Hematopoietic multipotent progenitor cell treated with erythropoietin and hydrocortisone succinate and interleukin-3 and kit ligand, for 6 days (in vitro differentiated cells): Measurements from ENCODE around the gene ARHGAP24.

Source experiments
- DNase-seq: peaks from one replicate; pipeline ENCODE4 v3.0.0-alpha.2; 2015

The ARHGAP24 gene

DNA sequence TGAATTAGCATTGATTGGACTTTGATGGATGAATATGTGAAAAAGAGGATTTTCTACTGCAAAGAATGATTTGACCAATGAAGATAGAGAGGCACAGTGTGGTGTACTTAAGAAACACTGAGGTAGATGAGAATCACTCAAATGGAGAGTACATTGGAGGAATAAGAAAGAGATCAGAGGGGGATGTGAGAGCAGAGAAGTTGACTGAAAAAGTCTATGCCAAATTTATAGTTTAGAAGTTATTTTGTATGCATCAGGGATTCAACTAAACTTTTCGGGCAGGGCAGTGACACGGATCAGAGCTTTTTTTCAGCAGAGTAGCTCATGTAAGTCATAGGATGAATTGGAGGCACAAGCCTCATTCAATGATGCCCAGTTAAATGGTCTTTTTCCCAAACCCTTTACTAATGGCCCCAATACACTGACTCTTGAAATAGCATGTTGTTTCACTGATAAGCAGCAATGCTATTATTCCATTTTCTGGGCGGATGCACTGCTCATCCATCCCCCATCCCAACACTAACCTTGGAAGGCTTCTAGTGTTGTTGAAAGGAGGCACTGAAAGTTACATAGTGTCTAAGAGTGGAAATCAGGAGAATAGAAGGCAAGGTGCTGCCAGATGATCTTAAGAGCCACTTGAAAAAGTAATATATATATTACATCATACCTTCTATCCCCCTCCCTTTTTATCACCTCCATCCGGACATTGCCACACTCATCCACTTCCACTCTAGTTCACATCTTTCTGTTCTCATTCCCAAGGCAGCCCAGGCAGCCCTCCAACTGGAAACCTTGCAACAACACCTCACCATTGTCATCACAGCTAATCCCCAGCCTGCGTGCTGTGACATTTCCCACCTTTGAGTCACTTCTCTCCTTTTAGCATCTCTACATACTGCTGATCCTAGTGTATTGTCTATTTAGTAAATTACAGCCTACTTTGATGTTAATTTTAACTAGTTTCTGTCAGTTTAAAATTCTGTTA lies 46.1 kb downstream of the ARHGAP24 start:
- DNase-seq: no peak

DNA sequence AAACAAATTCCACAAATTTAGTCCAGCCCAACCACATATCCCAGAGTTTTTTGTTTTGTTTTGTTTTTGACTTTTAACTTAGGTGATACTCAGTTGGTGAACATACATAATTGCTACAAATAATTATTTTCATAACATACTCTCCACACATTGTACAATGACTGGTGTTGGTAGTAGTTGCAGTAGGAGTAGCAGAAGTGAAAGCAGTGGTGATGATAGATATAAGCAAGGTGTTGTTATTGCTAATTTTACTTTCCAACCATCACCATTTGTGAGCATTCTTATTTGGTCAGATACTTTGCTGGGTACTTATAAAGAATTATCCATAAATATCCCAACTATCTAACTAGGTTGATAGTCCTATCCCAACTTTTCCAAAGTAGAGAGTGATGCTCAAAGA lies 47.3 kb downstream of the ARHGAP24 start:
- no peak for DNase-seq

DNA sequence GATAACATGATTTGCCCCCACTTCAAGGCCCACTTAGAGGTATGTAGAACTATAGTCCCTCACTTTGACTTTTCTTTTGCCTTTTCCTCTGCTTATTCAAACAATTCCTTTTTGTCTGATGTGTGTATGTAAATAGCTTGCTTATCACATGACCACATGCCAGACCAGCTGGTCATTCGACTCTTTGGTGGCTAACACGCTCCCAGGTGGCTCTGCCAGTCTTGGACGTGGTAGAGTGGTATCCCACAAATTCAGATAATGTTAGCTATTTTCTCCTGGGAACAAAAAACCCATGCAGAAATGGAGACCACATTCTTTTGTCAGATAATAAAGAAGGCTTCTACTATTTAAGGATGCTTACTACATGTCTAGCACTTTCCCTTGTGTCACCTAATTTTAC lies 47.9 kb downstream of the ARHGAP24 start:
- no peak for DNase-seq

DNA sequence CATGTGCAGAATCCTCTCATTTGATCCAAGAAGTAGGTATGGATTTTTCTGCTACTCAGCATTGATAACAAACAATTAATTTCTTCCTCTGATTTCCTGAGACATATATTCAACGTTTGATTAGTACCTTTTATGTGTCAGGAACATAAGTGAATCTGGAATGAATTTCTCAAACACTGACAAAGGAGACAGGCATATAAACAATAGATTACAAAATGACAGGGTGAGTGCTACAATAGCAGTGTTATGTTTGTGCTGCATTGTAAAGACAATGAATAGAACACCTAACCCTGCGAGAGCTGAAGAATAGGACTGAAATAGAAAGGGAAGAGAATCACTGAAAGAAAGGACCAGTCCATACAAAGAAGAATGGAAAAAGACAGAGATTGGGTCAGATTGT lies 52.9 kb downstream of the ARHGAP24 start:
- DNase-seq: no peak

DNA sequence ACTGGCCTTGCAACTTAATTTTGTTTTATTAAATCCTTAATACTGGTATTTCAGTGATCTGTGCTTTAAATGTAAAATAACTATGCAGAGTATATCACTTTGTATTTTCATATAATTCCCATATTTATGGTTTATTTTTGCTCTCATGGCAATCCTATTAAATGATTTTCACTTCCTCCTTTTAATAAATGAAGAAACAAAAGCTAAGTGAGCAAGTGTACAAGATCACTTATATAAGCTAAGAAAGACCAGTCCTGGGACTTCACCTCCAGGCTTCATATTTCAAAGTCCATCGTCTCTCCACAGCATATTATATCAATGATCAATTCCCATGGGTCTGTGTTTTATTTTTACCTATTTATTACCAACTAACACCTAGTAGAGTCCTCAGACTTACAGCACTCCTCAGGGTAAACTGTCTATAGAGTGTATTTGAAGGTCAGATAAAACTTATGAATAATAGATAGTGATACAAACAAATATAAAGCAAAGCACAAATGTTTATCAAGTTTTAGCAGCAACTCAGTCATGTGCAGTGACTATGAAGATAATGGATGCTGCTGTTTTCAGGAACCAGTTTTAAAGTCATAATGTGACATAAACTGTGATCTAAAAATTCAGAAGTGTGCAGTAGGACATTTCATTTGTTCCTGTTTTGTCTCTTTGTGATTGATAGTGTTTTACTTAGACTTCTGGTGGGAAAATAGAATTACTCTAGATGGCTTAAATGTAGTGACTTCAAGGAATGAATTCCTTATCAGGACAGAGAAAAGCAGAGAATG lies 56.8 kb downstream of the ARHGAP24 start:
- no peak for DNase-seq

DNA sequence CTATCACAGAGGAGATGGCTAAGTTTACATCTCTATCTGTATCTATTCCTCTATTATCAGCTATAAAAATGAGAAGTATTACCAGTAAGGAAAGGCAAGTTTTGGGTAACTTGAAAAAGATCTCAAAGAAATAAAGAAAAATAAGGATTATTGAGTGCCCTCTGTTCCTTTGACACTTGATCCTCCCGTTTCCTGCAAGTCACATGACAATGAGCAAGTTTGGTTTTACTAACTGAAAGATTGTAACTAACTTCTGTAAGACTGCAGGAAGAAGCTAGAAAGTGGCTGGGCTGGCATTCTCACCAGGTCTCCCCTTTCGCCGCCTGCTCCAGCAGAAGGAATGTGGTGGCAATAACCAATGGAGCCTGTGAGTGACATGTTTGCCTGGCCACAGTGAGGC lies 59.2 kb downstream of the ARHGAP24 start:
- DNase-seq: no peak

DNA sequence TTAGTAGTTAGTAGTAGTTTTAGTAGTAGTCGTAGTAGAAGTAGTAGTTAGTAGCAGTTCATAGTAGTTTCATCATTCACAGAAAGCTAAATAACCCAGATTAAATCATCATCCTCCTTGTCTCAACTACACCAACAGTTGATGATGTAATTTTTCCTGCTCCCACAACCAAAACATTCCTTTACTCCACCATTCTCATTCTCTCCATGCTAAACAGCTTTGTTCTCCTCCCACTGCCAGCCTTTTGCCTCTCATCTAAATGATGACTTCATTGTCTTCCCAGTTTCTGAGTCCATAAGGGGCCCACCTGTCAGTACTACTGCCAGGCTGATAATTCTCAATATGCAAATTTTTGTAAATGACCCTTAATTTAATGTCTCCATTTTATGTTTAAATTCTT lies 68.9 kb downstream of the ARHGAP24 start:
- no peak for DNase-seq

DNA sequence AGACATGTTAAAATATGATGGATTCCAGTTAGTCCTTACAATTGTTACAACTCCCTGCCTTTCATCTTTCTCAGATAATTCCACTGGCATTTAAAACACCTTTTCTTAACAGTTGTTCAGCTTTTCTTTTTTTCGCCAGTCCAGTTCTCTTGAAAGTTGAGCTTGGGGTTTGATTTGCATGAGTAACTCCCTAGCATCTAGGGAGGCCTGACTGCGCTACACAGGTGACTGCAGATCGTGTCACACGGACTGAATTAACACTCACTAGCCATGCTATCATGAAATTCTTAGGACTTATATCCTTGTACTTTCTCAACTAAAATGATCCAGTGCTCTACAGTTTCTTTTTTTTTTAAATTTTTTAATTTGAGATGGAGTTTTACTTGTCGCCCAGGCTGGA lies 69.8 kb downstream of the ARHGAP24 start:
- no peak for DNase-seq

DNA sequence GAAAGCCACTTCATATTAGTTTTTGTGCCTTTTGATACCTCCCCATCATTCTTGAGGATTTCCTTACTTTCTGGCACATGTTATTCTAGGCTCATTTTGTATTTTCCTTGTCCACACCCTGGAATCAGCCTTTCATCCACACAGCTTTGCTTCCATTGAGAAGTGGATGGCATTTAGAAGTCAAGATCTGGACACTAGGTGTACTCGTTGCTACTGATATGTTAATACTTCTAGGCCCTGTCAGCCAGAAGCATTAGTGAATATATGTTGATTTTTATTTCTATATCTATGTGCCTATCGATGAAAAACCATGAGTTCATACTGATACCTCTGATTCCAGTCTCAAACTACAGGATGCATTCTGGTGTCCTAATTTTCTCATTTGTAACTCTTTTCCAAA lies 73.2 kb downstream of the ARHGAP24 start:
- DNase-seq: no peak

DNA sequence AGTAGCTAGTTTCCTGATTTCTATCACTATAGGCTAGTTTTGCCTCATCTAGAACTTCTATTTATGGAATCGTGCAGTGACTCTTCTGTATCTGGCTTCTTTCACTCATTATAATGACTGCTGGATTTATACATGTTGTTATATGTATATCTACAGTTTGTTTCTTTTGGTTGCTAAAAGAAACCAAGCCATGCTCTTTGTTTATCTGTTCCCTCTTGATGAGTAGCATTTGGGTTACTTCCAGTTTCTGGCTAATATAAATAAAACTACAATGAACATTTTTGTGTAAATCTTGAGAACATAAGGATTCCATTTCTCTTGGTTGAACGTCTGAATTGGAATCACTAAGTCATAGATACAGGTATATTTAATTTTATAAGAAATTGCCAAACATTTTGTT lies 73.9 kb downstream of the ARHGAP24 start:
- no peak for DNase-seq

DNA sequence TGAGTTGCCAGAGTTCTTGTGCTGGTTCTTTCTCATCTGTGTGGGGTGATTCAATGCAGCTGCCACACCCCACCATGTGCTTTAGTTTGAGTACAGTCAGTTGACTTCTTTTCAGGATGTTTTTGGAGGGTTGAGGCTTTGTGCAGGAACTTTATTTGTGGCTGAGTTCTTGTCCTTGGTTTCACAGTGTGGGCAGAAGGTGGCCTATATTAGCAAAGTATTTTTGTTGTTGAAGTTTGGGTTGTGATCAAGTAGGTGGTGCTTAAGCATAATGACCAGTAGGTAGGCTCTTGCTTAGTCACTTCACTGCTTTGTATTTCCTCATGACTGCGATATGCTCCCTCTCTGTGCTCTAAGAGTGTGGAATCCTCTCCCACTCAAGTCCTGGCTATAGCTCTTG lies 80.3 kb downstream of the ARHGAP24 start:
- no peak for DNase-seq

DNA sequence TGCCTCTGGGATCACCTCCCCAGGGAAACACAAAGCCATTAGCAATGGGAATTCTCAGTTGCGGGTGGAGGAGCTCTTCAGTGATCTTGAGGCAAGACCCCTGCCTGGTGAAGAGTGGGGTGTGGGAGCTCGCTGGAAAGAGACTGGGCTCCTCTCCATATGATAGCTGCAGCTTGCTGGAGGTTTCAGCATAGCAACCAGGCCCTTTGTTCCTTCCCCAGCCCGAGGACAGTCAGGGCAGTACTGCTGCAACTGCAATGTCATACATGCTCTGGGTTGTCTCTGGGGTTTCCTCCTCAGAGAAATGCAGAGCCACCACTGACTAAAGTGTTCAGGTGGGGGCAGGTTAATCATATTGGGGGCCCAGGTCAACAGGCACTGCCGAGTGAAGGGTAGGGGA lies 81.3 kb downstream of the ARHGAP24 start:
- no peak for DNase-seq

DNA sequence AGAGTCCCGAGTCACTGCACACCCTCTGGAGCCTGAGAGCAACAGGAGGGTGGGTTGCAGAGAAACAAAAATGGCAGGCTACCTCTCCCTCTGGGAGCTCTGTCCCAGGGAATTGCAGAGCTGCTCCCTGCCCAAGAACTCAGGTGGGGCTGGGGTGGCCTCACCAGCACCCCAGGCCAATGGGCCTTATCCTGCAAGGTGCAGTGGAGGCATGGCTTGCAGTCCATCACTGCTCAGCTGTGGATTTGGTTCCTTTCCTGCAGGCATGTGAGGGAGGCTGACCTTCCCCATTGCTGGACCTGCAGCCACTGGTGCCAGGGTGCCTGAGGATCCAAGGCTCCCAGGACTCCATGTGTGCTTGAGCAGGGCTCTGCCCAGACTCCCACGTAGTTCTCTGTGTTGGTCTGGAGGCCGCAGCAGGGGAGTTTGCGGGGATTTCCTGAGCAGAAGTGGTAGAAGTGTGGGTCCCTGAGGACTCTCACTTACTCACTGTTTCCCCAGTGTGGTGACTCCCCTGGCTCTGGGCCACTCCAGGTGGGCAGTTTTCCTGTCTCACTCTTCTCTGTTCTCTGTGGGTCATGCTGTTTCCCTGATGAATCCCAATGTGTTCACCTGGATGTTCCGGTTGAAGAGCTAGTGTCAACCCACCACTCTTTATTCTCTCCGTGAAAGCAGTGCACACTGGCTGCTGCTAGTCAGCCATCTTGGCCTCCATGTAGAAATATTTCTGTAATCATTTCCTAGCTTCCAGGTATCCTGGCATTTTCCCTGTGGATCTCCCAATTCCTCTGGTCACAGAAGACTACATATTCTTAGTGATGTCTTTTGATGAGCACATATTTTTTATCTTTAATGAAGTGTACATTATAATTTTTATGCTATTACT lies 82.3 kb downstream of the ARHGAP24 start:
- no peak for DNase-seq

DNA sequence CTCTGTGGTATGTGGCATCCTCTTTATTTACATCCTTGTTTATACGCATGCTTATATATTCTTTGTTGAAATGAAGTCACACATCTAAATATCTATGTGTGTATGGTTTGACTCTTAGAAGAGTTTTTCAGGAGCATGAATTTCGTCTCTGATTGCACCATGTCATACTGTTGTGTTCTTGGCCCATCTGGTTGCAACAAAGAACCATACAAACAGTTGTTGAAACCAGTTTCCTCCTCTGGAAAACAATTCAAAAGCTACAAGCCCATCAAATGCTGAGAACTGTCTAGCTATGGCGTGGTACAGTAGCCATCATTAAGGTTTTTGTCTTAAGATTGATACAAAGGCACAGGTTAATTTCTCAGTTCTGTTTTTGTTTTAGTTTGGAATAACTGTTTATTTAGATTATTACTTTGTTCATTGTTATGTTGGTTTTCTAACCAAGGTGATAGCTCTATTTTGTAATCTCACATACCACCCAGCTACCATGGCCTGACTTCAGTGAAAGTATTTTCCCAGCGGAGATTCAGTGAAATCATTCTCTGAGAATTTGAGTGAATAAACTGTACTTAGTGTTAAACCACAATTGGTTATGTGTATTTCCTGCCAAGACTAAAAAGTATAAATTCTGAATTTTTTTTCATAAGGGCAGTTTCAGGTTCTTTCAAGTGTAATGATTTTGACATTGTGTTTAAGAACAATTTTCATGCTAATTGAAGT lies 91.0 kb downstream of the ARHGAP24 start:
- no peak for DNase-seq

DNA sequence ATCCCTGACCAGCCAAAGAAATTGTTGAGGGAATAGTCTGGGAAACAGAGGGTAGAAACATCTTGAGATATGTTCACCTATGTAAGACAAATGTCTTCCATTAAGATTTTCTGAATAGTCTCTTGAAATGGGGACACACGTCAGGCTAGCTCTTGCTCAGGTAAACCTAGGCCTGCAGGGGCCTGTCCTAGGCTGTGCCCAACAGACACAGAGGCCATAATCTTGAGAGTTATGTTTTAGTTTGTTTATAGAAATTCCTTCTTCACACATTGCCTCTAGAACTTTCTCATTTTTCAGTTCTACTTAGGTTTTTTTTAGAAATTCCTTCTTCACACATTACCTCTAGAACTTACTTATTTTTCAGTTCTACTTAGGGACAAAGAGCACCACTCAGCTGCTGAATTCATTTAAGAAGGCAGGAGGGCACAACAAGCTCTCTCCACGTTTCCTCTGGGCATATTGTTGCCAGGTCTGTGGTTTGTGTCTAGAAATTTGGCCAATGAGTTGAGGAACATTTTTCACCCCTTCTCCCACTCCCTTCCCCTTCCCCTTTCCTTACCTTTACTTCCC lies 94.9 kb downstream of the ARHGAP24 start:
- no peak for DNase-seq

DNA sequence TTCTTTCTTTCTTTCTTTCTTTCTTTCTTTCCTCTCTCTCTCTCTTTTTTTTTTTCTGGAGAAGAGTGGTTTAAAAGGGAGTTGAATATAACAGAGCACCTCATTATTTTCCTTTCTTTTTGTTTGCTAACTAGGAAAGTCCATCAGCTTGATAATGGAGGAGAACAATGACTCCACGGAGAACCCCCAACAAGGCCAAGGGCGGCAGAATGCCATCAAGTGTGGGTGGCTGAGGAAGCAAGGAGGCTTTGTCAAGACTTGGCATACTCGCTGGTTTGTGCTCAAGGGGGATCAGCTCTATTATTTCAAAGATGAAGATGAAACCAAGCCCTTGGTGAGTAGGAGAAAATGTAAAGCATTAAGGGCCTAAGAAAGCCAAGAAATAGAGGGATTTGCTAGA lies 95.4 kb downstream of the ARHGAP24 start:
- DNase-seq: no peak

DNA sequence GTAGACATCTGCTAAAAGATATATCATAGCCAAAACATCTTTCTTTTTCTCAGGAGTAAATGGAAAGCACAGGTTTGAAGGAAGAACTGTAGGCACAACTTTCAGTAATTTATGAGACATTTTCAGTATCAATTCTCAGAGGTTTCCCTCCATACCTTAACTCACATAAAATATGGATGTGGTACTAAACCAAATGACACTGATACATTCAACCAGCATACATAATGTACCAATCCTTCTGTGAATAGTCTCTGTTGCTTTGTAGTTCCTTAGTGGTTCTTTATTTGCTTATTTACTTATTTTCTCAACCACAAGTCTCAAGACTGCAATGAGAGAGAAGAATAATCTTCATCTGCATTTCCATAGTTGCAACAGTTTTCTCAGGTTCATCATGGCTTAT lies 96.1 kb downstream of the ARHGAP24 start:
- DNase-seq: no peak

DNA sequence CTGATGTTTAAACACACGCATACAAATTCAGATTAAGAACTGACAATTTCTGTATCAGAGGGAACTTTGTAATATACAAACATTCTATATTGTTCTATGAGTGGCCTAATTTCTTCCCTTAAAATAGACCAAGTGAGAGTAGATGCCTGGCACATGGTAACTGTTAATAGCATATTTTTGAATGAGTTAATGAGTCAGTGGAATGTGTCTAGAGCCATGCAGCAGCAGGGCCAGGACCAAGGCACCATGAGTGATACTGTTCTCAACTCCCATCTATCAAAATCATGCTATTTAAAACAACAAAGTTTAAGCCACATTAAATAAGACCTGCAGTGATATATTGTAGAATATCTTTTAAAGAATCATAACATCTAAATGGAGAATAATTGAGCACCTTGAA lies 98.3 kb downstream of the ARHGAP24 start:
- DNase-seq: no peak

DNA sequence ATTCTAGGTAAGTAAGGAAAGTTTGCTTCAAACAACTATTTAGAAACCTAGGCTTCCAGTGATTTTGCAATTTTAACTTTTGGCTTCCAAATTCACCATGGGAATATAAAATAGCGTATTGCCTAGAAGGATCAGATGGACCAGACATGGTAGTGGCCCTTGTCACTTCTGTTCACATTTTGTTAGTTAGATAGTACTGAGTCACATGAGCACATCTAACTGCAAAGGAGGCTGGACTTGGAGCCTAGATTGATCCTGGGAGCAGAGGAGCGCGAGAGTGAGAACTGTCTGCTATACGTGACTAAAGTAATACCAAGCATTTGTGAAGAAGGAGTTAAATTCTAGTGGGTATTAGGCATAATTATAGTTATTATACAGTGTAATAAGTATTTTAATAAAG lies 102.4 kb downstream of the ARHGAP24 start:
- DNase-seq: no peak

DNA sequence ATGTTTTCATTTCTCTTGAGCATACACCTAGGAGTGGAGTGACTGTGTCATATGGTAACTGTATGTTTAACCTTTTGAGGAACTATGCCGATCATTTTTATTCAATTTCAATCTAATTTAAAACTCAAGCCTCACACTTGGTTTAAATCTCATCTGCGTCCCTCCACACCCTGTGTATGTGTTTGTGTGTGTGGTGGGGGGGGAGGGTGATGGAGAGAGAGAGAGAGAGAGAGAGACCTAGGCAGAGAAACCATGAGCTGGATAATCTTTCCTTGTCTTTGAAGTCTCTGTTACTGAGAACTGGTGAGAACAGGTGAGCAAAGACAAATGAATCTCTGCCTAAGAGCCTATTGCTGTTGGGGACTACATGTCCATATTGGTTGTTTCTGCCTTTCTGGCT lies 105.0 kb downstream of the ARHGAP24 start:
- DNase-seq: no peak

DNA sequence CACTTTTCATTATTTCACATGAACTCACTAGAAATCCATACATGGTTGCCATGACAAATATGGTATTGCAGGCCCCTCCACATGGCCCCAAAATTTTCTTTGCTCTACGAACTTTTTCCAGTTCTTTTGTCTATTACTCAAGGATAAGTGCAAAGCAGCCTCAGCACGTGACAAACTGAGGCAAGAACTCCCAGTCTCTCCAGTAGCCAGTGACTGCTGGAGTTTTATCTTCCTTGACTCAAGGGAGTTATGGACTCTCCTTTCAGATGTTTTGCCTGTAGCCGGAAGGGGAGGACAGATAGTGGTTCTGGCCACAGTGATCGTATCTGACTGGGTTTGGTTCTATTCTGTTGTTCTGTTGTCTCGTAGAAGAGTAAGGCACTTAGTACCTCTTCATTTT lies 105.5 kb downstream of the ARHGAP24 start:
- no peak for DNase-seq

DNA sequence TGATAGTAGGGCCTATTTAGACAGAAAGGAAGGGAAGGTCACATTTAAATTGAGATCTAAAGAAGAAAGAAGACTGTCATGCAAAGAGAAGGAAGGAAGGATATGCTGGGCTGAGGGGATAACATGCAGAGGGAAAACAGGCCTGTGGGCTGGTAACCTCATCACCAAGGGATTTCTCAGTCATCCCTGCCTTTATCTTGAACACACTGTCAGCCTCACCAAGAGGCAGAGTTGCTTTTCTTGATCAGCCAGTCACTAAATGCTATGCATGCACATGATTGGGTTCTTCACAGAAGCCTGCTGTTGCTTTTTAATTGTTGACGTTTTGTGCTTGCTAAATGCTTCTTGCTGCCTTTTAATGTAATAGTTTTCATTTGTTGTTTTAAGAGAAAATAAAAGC lies 113.0 kb downstream of the ARHGAP24 start:
- DNase-seq: no peak
